DLD1 (cell line): ENCODE data around the gene MTERF1.
"Not testable (repeated sequence)": the region's sequence is repeated elsewhere in the genome, so short reads cannot be mapped to it uniquely, and the experiment has no call there.

Experiments
- in situ Hi-C: cut with HindIII; loops from 2 replicates; pipeline ENCODE4 v1.10.0; 2017; ENCODE audit warnings: low sequenced_read_pairs

MTERF1 gene, protein sequence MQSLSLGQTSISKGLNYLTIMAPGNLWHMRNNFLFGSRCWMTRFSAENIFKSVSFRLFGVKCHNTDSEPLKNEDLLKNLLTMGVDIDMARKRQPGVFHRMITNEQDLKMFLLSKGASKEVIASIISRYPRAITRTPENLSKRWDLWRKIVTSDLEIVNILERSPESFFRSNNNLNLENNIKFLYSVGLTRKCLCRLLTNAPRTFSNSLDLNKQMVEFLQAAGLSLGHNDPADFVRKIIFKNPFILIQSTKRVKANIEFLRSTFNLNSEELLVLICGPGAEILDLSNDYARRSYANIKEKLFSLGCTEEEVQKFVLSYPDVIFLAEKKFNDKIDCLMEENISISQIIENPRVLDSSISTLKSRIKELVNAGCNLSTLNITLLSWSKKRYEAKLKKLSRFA

DNA sequence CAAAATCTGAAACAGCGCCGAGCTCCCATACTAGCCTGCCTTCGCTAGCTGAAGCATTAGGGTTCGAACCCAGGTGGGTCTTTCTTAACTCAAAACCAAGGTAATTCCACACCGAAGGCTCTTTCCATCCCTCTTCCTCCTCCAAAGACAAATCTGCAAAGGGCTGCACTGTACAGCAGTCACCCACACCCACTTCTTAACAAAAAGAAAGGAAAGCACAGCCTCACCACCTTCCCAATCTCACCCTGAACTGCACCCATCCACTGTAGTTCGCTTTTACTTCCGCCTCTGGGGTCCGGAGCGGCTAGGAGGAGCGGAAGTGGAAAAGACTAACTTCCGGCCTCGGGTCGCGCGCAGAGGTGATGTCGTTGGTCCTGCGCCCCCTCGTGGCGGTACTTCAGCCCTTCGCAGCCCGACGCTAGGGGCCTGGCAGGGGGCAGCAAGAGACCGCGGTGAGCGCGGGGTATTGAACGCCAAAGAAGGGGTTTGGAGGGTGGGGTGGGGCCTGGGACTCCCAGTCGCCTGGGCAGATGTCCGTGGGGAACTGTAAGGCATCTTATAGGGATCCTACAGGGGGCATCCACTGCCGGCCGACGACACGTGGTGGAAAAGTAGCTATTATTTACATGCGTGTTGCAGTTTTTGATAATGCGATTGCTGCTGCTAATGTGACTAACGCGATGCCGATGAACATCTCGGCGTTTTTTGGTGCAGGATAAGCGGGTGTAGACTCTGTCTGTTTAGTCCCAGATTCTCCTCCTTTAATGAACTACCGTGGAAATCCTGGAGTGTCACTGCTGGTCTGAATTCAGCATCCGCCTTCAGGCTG is at the start of gene MTERF1:
Gene MTERF1, minus strand, starts transcription at position 290 of the 829 bp plus-strand sequence. CDS start 619 bp downstream, outside the sequence.
- in situ Hi-C loops, result no loop called here

DNA sequence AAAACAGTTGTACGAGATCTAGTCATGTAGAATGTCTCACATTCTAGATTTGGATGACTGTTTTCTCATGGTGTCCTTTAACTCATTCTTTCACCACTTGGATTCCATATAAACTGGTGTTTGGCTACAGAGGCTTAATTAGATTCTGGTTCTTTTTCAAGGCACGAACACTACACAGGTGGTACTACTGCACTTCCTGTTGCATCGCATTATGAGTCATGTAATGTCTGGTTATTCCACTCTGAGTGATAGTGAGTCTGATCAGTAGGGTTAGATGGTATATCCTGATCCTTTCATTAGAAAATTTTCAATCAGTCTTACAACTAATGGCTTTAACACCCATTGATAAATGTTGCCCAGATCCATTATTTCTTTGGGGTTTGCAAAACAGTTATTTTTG is 49.0 kb upstream of the MTERF1 start:
- in situ Hi-C loops, result no loop called here

DNA sequence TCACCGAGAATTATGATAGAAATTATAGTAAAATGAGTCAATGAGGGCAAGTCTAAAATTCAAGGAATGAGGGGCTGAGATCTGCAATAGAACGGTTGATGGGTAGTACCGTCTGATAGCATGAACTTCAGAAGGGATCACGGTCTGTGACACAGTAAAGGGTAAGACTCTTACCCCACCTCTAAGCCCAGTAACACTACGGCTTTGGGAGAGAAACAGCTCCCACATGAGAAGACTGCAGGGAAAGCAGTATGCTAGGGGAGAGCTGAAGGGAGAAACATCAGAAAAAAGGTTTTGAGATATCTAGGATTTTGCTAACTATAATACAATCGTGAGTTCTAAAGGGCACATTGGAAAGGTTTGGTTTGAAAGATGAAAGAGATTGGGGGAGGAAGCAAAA is 47.4 kb upstream of the MTERF1 start:
- in situ Hi-C loops, result no loop called here

DNA sequence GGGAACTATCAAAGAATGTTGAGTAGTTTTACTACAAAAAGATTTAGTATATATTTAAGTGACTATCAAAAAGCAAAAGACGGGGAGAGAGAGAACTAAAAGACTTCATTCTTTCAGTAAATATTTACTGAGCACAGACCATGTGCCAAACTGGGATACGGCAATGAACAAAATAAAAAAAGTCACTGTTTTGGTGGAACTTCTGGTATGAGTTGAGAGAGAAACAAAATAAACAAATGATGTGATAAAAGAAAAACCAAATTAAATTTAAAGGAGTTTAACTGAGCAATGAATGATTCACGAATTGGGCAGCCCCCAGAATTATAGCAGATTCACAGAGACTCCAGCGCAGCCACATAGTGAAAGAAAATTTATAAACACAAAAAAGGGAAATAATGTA is 42.4 kb upstream of the MTERF1 start:
- in situ Hi-C loops, result no loop called here

DNA sequence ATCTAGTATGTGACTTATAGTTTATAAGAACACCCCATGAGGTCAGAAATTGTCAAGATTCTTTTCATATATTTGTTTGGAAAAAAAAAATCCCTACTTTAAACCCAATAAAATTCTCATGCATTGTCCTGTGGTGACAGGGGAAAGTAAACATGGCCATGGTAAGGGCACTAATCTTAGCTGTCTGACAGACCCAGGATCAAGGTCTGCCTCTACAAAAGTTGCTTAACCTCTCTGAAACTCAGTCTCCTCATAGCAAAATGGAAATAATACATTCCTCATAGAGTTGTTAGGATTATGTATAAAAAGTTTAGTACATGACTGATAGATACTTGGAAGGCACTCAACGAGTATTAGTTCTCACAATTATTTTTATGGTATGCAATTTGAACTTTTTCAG is 37.9 kb upstream of the MTERF1 start:
- in situ Hi-C loops, result no loop called here

DNA sequence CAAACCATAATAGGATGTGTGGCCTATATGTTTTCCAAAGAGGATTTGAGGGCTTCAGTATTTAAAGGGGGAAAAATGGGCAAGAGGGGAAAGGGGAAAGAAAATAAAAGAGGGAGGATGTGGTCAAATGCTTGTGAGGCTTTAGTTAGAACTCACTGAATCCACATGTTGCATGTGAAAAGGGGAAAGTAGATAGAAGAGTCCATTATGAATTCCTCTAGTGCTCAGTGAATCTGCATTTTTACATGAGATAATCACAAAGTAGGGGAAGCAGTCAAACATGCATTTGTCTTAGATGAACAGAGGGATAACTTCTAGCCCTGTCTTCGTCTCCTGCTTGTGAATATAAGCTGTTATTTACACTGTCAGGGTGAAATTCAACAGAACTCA is 35.5 kb upstream of the MTERF1 start:
- in situ Hi-C loops, result no loop called here

DNA sequence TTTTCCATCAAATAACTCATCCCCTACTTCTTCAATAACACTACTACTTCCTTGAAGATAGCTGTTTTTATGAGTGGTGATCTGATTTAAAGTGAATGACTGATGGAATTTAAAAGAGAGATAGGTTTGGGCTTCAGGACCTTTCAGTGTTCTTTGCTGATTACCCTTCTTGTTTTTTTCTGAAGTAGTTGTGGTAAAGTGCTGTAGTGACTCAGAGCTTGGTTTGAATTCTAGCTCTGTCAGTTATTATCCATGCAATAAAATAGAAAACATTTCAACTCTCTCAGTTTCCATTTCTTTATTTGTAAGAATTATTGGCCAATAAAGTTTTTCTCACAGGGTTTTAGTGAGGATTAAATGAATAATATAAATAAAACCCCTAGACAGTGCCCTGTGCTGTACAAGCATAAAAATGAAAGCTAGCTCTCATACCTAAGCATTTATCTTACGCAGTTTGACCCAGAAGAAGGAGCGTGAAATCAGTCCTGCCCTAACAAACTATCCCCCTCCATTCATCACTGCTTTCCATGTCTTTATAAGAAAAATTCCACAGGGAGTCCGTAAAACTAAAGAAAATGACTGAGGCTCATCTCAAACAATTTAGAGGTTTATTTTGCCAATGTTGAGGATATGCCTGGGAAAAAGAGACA is 35.0 kb upstream of the MTERF1 start:
- in situ Hi-C loops, result no loop called here

DNA sequence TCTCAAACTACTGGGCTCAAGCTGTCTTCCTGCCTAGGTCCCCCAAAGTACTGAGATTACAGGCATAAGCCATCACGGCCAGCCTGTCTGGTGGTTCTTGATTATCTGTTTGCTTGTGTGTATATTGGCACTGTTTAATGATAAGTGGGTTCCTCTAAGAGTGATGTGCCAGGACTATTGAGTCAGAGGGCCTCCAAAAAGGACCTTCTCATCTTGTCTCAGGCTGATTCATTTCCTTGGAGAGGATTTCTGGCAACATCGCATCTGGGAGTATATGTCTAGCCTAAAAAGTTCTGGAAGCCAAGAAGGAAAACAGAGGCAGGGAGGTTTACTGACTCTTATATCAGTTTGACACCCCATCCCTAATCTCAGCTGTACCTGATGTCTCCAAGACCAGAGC is 33.1 kb upstream of the MTERF1 start:
- in situ Hi-C loops, result no loop called here

DNA sequence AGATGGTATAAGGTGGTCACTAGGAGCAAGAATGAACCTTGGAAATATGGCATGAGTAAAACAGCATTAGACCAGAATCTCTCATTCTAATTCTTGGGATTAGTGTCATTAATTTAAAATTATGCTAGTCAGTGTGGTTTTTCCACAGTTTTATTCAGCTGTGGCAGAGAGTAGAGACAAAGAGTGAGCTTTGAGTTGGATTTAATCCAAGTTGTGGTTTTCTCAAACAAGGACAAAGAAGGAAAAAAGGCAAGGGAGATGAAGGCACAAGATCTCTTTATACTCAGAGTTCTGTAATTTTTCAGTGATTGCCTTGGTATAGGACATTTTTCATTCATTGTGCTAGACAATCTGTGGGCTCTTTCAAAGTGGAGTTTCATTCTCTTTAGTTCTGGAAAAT is 32.0 kb upstream of the MTERF1 start:
- in situ Hi-C loops, result no loop called here

DNA sequence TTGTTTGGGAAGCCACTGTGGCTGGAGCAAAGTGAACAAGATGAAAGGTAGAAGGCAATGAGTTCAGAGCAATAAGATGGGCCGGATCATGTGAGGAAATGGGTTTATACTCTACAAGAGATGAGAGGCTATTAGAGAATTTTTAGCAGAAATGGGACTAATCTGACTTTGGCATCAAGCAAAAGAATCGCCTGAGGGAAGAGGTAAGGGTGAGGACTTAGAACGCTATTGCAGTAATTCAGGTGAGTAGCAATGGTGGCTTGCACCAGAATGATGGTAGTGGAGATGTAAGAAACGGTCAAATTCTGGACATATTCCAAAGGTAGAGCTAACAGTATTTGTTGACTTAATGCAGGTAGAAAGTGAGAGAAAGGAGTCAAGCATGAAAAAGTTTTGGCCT is 30.6 kb upstream of the MTERF1 start:
- in situ Hi-C loops, result no loop called here

DNA sequence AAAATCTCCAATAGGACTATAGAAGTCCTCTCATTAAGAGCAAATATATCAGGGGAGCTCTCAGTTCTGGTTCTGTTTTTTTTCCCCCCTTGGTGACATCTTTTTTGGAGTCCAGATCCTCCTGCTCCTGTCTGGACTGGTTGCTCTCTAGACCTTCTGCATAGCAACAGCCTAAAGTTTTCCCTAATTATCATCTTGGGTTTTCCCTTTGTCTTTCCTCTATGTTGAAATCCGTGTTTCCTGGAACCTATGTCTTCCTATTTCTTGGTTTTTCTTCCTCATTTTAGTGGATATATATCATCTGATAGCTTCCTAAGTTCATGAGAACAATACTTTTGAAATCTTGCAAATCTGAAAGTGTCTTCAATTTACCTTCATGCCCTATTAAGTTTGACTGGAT is 29.7 kb upstream of the MTERF1 start:
- in situ Hi-C loops, result no loop called here

DNA sequence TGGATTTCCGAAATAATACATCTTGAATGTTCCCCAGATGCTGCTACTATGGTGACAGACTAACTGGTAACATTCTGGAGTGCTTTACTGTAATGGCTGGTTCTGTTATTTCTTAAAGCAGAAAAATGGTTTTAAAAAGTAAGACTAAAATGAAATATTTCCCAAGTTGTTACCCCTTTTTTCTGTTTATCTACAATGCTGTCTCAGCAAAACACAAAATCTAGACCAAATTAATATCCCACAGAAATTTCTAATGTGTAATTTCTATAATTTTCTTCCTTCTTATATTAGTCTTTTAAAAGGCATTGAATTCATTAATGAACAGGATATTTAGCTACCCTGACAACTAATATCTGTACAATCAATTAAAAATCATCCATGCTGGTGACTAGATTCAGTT is 19.1 kb upstream of the MTERF1 start:
- in situ Hi-C loops, result no loop called here

DNA sequence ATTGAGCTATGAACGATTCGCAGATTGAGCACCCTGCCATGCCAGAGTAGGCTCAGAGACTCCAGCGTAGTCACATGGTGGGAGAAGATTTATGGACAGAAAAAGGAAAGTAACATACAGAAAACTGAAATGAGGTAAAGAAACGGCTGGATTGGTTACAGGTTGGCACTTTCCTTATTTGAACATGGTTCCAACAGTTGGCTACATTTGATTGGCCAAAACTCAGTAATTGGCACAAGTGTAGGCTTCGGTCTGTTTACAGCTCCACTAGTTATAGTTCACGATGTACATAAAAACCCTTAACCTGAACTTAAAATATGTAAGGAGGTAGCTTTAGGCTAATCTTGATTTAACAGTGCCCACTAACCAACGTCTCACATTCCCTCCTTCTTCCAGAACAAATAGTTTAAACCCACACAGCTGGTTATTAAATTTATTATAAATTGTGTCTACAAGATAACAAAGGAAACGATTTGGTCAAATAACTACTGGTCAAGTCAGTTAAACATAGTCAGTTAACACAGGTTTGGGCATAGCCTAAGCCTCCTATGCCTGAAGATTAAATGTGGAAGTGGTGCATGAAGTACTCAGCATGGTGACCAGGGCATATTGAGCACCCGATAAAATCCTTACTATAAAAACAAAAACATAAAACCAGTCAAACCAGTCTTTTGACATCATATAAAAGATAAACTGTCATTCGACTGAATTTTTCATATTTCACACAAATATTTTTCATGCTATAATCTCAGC is 17.9 kb upstream of the MTERF1 start:
- in situ Hi-C loops, result no loop called here

DNA sequence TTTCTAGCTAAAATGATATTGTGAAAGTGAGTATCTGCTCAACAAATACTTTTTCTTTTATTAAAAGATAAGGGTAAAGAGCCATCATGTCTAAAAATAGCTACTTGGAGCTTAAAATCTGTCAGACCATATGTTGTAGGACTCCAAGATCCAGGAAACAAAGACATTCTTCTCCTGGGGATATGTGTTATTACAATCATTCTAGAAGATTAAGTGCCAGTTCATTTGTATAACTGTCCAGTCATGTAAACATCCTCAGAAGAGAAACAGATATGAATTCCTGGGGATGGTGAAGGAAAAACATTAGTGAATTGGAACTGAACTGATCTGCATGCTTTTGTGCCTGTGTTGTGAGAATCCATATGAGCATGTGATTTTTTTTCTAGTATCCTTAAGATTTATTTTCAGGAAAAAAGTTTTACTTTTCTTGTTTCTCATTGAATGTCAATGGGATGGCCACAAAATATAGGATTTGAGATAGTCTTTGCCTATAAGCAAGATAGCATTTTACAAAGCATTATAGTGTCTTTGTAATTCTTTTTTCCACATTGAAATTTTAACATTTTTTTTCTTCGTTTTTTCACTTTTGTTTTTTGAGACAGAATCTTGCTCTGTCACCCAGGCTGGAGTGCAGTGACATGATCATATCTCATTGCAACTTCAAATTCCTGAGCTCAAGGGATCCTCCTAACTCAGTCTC is 14.4 kb upstream of the MTERF1 start:
- in situ Hi-C loops, result no loop called here

DNA sequence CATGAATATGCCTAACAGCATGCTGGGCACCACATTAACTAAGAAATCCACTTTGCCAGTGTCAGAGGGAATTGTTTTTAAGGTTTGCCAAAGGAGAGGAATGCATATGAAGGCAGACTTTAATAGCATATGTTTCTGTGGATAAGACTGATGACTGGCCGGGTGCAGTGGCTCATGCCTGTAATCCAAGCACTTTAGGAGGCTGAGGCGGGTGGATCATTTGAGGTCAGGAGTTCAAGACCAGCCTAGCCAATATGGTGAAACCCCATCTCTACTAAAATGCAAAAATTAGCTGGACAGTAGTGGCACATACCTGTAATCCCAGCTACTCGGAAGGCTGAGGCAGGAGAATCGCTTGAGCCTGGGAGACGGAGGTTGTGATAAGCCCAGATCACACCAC is 13.2 kb upstream of the MTERF1 start:
- in situ Hi-C loops, result not testable (repeated sequence)

DNA sequence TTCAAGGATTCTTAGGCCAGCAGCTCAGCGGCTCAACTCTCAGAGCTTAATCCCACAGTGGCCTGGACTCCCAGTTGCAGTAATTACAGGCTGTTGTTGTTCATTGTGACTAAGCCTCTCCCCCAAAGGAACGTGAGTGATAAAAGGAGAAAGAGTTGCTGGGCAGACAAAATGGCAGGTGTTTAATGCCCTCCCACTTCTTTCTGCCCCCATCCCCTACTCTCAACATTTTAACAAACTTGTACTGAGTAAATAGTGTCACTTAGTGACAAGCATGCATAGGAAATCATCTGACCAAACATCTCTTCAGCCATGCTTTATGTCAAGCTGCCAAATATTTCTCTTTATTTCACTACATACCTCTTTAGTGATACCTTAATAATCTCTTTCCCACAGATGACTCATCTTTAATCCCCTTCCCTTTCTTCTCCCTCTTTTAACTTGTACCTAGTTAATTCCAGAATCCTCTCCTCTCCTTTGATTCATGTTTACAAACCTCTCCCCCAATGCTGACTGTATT is 12.4 kb upstream of the MTERF1 start:
- in situ Hi-C loops, result no loop called here

DNA sequence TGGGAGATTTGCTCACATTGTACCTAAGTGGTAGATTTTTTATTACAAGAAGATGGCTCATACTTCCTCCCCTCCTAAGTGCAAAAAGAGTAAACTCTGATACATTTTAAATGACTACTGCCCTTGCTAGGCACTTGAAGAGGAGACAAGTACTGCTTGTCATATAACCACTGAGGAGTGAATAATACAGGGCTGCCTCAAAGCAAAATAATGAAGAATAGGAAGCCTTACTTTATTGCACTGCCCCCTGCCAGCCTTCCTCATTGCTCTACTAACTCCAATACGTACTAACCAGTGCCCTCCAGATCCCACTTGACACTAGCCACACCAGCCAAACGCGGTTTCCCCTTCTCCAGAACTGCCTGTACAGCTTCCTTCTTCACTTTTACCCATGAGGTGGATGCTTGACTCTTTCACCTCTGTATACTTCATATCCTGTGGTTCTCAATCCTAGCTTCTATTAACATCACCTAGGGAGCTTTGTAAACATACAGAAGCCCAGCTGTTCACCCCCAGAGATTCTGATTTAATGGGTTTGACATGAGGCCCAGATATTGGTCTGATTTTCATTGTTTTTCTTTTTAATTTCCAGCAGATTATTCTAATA is 11.7 kb upstream of the MTERF1 start:
- in situ Hi-C loops, result no loop called here

DNA sequence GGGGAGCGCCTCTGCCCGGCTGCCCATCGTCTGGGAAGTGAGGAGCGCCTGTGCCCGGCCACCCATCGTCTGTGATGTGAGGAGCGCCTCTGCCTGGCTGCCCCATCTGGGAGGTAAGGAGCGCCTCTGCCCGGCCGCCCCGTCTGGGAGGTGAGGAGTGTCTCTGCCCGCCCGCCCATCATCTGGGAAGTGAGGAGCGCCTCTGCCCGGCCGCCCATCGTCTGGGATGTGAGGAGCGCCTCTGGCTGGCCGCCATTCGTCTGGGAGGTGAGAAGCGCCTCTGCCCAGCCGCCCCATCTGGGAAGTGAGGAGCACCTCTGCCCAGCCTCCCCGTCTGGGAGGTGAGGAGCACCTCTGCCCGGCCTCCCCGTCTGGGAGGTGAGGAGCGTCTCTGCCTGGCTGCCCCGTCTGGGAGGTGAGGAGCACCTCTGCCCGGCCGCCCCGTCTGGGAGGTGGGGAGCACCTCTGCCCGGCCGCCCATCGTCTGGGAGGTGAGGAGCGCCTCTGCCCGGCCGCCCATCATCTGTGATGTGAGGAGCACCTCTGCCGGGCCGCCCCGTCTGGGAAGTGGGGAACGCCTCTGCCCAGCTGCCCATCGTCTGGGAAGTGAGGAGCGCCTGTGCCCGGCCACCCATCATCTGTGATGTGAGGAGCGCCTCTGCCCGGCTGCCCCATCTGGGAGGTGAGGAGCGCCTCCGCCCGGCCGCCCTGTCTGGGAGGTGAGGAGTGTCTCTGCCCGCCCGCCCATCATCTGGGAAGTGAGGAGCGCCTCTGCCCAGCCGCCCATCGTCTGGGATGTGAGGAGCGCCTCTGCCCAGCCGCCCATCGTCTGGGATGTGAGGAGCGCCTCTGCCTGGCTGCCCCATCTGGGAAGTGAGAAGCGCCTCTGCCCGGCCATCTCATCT is 8.0 kb upstream of the MTERF1 start:
- in situ Hi-C loops, result not testable (repeated sequence)
